GM12878 (cell line): ENCODE data around the gene NUDT3. TPM values are rescaled to one million over a fixed set of nuclear protein-coding genes. Genes with fewer than 3 reads are reported as not detected.
A peak's percentile ranks its signal among the peaks of the same experiment; 100 is the strongest.

Experiments used
- BMI1 ChIP-seq: fragments of 450-650 bp; IDR thresholded peaks from 2 replicates; pipeline ENCODE4 v1.6.1; 2016; ENCODE audit warnings: mild to moderate bottlenecking, moderate library complexity, borderline replicate concordance
- CEBPB ChIP-seq, 2 experiments: fragments of 150-350 bp in 1 of 2; IDR thresholded peaks; 2 replicates each; pipeline ENCODE4 v1.6.1; 2012 to 2014; ENCODE audit warnings: low read depth in 2 of 2, low read length in 2 of 2, borderline replicate concordance in 1 of 2, inconsistent platforms in 1 of 2
- CHD2 ChIP-seq: IDR thresholded peaks from 2 replicates; pipeline ENCODE4 v1.6.1; 2011; ENCODE audit warnings: low read depth, low read length, improper control_type of control experiment, borderline replicate concordance
- ESRRA ChIP-seq: IDR thresholded peaks from 2 replicates; pipeline ENCODE4 v1.6.1; 2012; ENCODE audit warnings: mild to moderate bottlenecking, low read length, improper control_type of control experiment
- EZH2 ChIP-seq: IDR thresholded peaks from 2 replicates; pipeline ENCODE4 v1.6.1; 2012; ENCODE audit warnings: low read depth, mild to moderate bottlenecking, control low read depth, inconsistent platforms, low read length, borderline replicate concordance; ENCODE audit not compliant: control insufficient read depth
- MEF2B ChIP-seq: fragments of 450-650 bp; IDR thresholded peaks from 2 replicates; pipeline ENCODE4 v1.6.1; 2018; ENCODE audit warnings: mild to moderate bottlenecking, moderate library complexity; ENCODE audit not compliant: partially characterized antibody, poor library complexity, severe bottlenecking
- MYB ChIP-seq: fragments of 150-350 bp; IDR thresholded peaks from 2 replicates; pipeline ENCODE4 v1.6.1; 2014; ENCODE audit warnings: mild to moderate bottlenecking, low read depth, low read length, borderline replicate concordance
- NFXL1 ChIP-seq: fragments of 450-650 bp; IDR thresholded peaks from 2 replicates; pipeline ENCODE4 v1.6.1; 2017; ENCODE audit warnings: antibody characterized with exemption, mild to moderate bottlenecking, borderline replicate concordance
- NFYA ChIP-seq: IDR thresholded peaks from 2 replicates; pipeline ENCODE4 v1.6.1; 2011; ENCODE audit warnings: low read depth, mild to moderate bottlenecking, low read length, improper control_type of control experiment, borderline replicate concordance
- RUNX3 ChIP-seq: IDR thresholded peaks from 2 replicates; pipeline ENCODE4 v1.6.1; 2012; ENCODE audit warnings: low read length, inconsistent platforms
- SMARCA5 ChIP-seq: fragments of 450-650 bp; IDR thresholded peaks from 2 replicates; pipeline ENCODE4 v1.6.1; 2017; ENCODE audit warnings: mild to moderate bottlenecking
- TAF1 ChIP-seq: IDR thresholded peaks from 2 replicates; pipeline ENCODE4 v1.6.1; 2011; ENCODE audit warnings: mild to moderate bottlenecking, low read depth, low read length, borderline replicate concordance
- TCF7 ChIP-seq: IDR thresholded peaks from 2 replicates; pipeline ENCODE4 v1.6.1; 2014; ENCODE audit warnings: antibody characterized with exemption, borderline replicate concordance
- ZNF384 ChIP-seq: IDR thresholded peaks from 2 replicates; pipeline ENCODE4 v1.6.1; 2012; ENCODE audit warnings: low read depth, mild to moderate bottlenecking, low read length, improper control_type of control experiment, borderline replicate concordance
- ZZZ3 ChIP-seq: IDR thresholded peaks from 2 replicates; pipeline ENCODE4 v1.6.1; 2011; ENCODE audit warnings: low read depth; ENCODE audit not compliant: control insufficient read depth, insufficient read length
- polyA plus RNA-seq, 11 experiments: library from polyadenylated mRNA; depleted of rRNA in 4 of 11; unstranded in 6 of 11; stranded (reverse) in 5 of 11; fragments of >200 nt; fragmentation: Nextera tagmentation in 4 of 11; fragmentation: Illumina TruSeq in 1 of 11; extraction: Ambion mirVana in 4 of 11; extraction: Trizol in 1 of 11; gene quantifications; 1 replicate in 1 of 11; 2 replicates in 10 of 11; pipeline versions ENCODE4 v1.2.1 to v1.2.3, GENCODE V29; 2011 to 2016; ENCODE audit warnings: inconsistent platforms in 2 of 11, missing spikeins in 2 of 11, low read depth in 1 of 11
- total RNA-seq, 4 experiments: library from RNA; depleted of rRNA in 3 of 4; stranded (reverse); fragments of >200 nt in 3 of 4; fragmentation: Illumina TruSeq in 1 of 4; extraction: Trizol in 1 of 4; gene quantifications; 2 replicates each; pipeline versions ENCODE4 v1.2.1 to v1.2.3, GENCODE V29; 2013 to 2021
- TF ChIP-seq, protein P1 (sequence below): fragments of 450-650 bp; IDR thresholded peaks from 2 replicates; pipeline ENCODE4 v1.6.1; 2017; ENCODE audit warnings: mild to moderate bottlenecking, moderate library complexity
- TF ChIP-seq, protein P2 (sequence below): fragments of 450-650 bp; IDR thresholded peaks from 2 replicates; pipeline ENCODE4 v1.6.1; 2017; ENCODE audit warnings: mild to moderate bottlenecking, moderate library complexity
- TF ChIP-seq, protein P3 (sequence below): fragments of 450-650 bp; formaldehyde crosslinking; IDR thresholded peaks from 2 replicates; pipeline ENCODE4 v1.5.0; 2022; ENCODE audit warnings: mild to moderate bottlenecking, missing genetic modification characterization

Gene NUDT3
- total and polyA plus RNA-seq, 10 of the 15 experiments (the other 5 are each of a cell fraction or from before 2014, with no cell fraction given), result 2.4 to 32.3 (median 25.5) TPM

DNA sequence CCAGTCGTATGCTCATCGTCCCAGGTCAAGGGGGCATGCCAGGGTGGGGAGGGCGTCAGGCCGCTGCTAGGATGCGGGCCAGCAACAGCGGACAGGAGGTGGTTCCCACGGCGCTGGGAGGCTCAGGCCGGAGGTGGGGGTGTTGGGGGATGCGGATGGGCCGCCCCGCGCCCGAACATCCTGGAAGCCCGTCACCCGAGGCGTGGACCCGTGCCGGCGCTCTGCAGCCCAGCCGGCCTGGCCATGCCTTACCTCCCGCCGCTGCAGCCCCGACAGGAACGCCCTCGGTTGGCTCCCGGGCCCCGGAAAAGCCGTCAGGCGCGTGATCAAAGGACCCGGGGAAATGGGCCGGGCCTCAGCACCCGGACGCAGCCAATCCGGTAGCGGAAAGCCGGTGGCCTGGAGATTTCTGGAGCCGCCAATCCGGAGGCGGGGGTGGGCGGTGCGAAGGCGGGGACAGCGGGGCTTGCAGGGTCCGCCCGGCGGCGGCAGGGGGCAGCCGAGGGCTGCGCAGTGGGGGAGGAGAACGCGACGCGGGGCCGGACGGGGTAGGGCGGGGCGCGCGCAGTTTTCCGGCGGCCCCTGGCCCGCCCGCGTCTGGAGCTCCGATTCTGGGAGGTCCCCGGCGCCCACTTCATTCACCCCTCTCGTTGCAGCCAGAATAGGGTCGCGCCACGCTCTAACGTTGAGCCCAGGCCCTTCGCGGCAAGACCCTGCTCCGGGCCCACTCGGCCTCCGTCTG lies 143.6 kb downstream of the NUDT3 start, which contains the start of gene SMIM29 (continued):
- TF ChIP-seq, protein P1, sequence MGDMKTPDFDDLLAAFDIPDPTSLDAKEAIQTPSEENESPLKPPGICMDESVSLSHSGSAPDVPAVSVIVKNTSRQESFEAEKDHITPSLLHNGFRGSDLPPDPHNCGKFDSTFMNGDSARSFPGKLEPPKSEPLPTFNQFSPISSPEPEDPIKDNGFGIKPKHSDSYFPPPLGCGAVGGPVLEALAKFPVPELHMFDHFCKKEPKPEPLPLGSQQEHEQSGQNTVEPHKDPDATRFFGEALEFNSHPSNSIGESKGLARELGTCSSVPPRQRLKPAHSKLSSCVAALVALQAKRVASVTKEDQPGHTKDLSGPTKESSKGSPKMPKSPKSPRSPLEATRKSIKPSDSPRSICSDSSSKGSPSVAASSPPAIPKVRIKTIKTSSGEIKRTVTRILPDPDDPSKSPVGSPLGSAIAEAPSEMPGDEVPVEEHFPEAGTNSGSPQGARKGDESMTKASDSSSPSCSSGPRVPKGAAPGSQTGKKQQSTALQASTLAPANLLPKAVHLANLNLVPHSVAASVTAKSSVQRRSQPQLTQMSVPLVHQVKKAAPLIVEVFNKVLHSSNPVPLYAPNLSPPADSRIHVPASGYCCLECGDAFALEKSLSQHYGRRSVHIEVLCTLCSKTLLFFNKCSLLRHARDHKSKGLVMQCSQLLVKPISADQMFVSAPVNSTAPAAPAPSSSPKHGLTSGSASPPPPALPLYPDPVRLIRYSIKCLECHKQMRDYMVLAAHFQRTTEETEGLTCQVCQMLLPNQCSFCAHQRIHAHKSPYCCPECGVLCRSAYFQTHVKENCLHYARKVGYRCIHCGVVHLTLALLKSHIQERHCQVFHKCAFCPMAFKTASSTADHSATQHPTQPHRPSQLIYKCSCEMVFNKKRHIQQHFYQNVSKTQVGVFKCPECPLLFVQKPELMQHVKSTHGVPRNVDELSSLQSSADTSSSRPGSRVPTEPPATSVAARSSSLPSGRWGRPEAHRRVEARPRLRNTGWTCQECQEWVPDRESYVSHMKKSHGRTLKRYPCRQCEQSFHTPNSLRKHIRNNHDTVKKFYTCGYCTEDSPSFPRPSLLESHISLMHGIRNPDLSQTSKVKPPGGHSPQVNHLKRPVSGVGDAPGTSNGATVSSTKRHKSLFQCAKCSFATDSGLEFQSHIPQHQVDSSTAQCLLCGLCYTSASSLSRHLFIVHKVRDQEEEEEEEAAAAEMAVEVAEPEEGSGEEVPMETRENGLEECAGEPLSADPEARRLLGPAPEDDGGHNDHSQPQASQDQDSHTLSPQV, result peak; percentile 73; the same call in 1 of the 2 replicates
- TF ChIP-seq ZNF384 (no peak), TCF7 (0 out of 2 replicates have a peak, but pooled peaks have one; percentile 21), MYB (no peak; the same call in 1 of the 2 replicates), ESRRA (no peak), MEF2B (no peak), NFYA (no peak), BMI1 (no peak), TAF1 (no peak), CHD2 (peak; percentile 68), RUNX3 (no peak), ZZZ3 (no peak), EZH2 (no peak), SMARCA5 (peak; percentile 65), CEBPB (IDR thresholded peaks at IDR 0.05; ENCODE audit: borderline replicate concordance in 1 of 2, low read depth in 2 of 2, low read length in 2 of 2) (no peak), NFXL1 (no peak)
- TF ChIP-seq, protein P2, sequence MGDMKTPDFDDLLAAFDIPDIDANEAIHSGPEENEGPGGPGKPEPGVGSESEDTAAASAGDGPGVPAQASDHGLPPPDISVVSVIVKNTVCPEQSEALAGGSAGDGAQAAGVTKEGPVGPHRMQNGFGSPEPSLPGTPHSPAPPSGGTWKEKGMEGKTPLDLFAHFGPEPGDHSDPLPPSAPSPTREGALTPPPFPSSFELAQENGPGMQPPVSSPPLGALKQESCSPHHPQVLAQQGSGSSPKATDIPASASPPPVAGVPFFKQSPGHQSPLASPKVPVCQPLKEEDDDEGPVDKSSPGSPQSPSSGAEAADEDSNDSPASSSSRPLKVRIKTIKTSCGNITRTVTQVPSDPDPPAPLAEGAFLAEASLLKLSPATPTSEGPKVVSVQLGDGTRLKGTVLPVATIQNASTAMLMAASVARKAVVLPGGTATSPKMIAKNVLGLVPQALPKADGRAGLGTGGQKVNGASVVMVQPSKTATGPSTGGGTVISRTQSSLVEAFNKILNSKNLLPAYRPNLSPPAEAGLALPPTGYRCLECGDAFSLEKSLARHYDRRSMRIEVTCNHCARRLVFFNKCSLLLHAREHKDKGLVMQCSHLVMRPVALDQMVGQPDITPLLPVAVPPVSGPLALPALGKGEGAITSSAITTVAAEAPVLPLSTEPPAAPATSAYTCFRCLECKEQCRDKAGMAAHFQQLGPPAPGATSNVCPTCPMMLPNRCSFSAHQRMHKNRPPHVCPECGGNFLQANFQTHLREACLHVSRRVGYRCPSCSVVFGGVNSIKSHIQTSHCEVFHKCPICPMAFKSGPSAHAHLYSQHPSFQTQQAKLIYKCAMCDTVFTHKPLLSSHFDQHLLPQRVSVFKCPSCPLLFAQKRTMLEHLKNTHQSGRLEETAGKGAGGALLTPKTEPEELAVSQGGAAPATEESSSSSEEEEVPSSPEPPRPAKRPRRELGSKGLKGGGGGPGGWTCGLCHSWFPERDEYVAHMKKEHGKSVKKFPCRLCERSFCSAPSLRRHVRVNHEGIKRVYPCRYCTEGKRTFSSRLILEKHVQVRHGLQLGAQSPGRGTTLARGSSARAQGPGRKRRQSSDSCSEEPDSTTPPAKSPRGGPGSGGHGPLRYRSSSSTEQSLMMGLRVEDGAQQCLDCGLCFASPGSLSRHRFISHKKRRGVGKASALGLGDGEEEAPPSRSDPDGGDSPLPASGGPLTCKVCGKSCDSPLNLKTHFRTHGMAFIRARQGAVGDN, result 0 out of 2 replicates have a peak, but pooled peaks have one; percentile 29
- TF ChIP-seq, protein P3, sequence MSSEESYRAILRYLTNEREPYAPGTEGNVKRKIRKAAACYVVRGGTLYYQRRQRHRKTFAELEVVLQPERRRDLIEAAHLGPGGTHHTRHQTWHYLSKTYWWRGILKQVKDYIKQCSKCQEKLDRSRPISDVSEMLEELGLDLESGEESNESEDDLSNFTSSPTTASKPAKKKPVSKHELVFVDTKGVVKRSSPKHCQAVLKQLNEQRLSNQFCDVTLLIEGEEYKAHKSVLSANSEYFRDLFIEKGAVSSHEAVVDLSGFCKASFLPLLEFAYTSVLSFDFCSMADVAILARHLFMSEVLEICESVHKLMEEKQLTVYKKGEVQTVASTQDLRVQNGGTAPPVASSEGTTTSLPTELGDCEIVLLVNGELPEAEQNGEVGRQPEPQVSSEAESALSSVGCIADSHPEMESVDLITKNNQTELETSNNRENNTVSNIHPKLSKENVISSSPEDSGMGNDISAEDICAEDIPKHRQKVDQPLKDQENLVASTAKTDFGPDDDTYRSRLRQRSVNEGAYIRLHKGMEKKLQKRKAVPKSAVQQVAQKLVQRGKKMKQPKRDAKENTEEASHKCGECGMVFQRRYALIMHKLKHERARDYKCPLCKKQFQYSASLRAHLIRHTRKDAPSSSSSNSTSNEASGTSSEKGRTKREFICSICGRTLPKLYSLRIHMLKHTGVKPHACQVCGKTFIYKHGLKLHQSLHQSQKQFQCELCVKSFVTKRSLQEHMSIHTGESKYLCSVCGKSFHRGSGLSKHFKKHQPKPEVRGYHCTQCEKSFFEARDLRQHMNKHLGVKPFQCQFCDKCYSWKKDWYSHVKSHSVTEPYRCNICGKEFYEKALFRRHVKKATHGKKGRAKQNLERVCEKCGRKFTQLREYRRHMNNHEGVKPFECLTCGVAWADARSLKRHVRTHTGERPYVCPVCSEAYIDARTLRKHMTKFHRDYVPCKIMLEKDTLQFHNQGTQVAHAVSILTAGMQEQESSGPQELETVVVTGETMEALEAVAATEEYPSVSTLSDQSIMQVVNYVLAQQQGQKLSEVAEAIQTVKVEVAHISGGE, result no peak
